Liver (tissue), 3 donors: ENCODE measurements around the gene SLC12A5.

ENCODE experiments used
- CTCF ChIP-seq: fragments of 150-350 bp; IDR thresholded peaks from 2 replicates; pipeline ENCODE4 v1.5.1; 2017; ENCODE audit warnings: improper control_type of control experiment, low read depth, low read length; ENCODE audit not compliant: missing input control
- JUND ChIP-seq, 2 donors: IDR thresholded peaks; 2 replicates each; pipeline ENCODE4 v1.6.1; 2016; ENCODE audit warnings: antibody characterized with exemption in 2 of 2
- MAX ChIP-seq: IDR thresholded peaks from 2 replicates; pipeline ENCODE4 v1.6.1; 2016; ENCODE audit warnings: antibody characterized with exemption
- REST ChIP-seq: IDR thresholded peaks from 2 replicates; pipeline ENCODE4 v1.6.1; 2016; ENCODE audit warnings: antibody characterized with exemption, mild to moderate bottlenecking
- TAF1 ChIP-seq: conservative IDR thresholded peaks from 2 replicates; pipeline ENCODE4 v1.6.1; 2016; ENCODE audit warnings: antibody characterized with exemption, mild to moderate bottlenecking
- donor health status: healthy.
- donor health status: healthy.

- TF ChIP-seq REST (no peak), CTCF (no peak), TAF1 (no peak), JUND (IDR thresholded peaks at IDR 0.05) (no peak), MAX (no peak)
Observed at GRCh38 chr20:46020555-46020954, 8.5 kb upstream of the SLC12A5 start.
